WTC11 (cell line): ENCODE data around the gene ATXN2L. TPM values are rescaled to one million over a fixed set of nuclear protein-coding genes. Genes with fewer than 3 reads are reported as not detected.

Source experiments
- ATF3 ChIP-seq: sonication (generic); formaldehyde crosslinking; conservative IDR thresholded peaks from 2 replicates; pipeline ENCODE4 v1.8.1; 2022; ENCODE audit warnings: mild to moderate bottlenecking, missing genetic modification reagents
- ATF6 ChIP-seq: sonication (generic); formaldehyde crosslinking; IDR thresholded peaks from 2 replicates; pipeline ENCODE4 v1.8.1; 2023; ENCODE audit warnings: mild to moderate bottlenecking, missing genetic modification reagents
- CREM ChIP-seq: sonication (generic); formaldehyde crosslinking; IDR thresholded peaks from 2 replicates; pipeline ENCODE4 v1.8.1; 2022; ENCODE audit warnings: mild to moderate bottlenecking, missing genetic modification reagents, moderate library complexity
- FOXJ3 ChIP-seq: sonication (generic); formaldehyde crosslinking; IDR thresholded peaks from 2 replicates; pipeline ENCODE4 v1.9.0; 2021; ENCODE audit warnings: missing genetic modification reagents, mild to moderate bottlenecking, borderline replicate concordance
- GTF2I ChIP-seq: fragments of 250-450 bp; sonication (Bioruptor Pico); conservative IDR thresholded peaks from 2 replicates; pipeline ENCODE4 v1.4.0; 2021; ENCODE audit warnings: mild to moderate bottlenecking
- HMGXB4 ChIP-seq: sonication (generic); formaldehyde crosslinking; IDR thresholded peaks from 2 replicates; pipeline ENCODE4 v1.8.1; 2023; ENCODE audit warnings: mild to moderate bottlenecking, moderate library complexity, missing genetic modification reagents
- IRF1 ChIP-seq: sonication (generic); formaldehyde crosslinking; IDR thresholded peaks from 2 replicates; pipeline ENCODE4 v1.8.0; 2023; ENCODE audit warnings: missing genetic modification reagents
- IRF2 ChIP-seq: sonication (generic); formaldehyde crosslinking; IDR thresholded peaks from 2 replicates; pipeline ENCODE4 v1.8.0; 2022; ENCODE audit warnings: low read depth, missing genetic modification reagents, borderline replicate concordance
- NR2C2 ChIP-seq: sonication (generic); formaldehyde crosslinking; IDR thresholded peaks from 2 replicates; pipeline ENCODE4 v1.8.0; 2022; ENCODE audit warnings: mild to moderate bottlenecking, missing genetic modification reagents
- OVOL2 ChIP-seq: fragments of 250-450 bp; sonication (Bioruptor Pico); IDR thresholded peaks from 2 replicates; pipeline ENCODE4 v1.9.0; 2021; ENCODE audit warnings: mild to moderate bottlenecking, borderline replicate concordance
- PREB ChIP-seq: sonication (generic); formaldehyde crosslinking; IDR thresholded peaks from 2 replicates; pipeline ENCODE4 v1.8.1; 2022; ENCODE audit warnings: mild to moderate bottlenecking, missing genetic modification reagents, moderate library complexity, borderline replicate concordance
- RELA ChIP-seq: sonication (generic); formaldehyde crosslinking; IDR thresholded peaks from 2 replicates; pipeline ENCODE4 v1.8.1; 2022; ENCODE audit warnings: missing genetic modification reagents, mild to moderate bottlenecking, borderline replicate concordance
- SMAD3 ChIP-seq: sonication (generic); formaldehyde crosslinking; IDR thresholded peaks from 2 replicates; pipeline ENCODE4 v1.8.0; 2022; ENCODE audit warnings: missing genetic modification reagents, mild to moderate bottlenecking, borderline replicate concordance
- TCF7 ChIP-seq: sonication (generic); formaldehyde crosslinking; IDR thresholded peaks from 2 replicates; pipeline ENCODE4 v1.8.0; 2022; ENCODE audit warnings: mild to moderate bottlenecking, low read depth, missing genetic modification reagents, moderate library complexity
- ZBTB21 ChIP-seq: sonication (generic); formaldehyde crosslinking; IDR thresholded peaks from 2 replicates; pipeline ENCODE4 v1.8.1; 2023; ENCODE audit warnings: mild to moderate bottlenecking, missing genetic modification reagents, borderline replicate concordance
- ZNF121 ChIP-seq: sonication (generic); formaldehyde crosslinking; IDR thresholded peaks from 2 replicates; pipeline ENCODE4 v1.8.0; 2023; ENCODE audit warnings: missing genetic modification reagents
- ZNF138 ChIP-seq: sonication (generic); formaldehyde crosslinking; conservative IDR thresholded peaks from 2 replicates; pipeline ENCODE4 v1.8.1; 2022; ENCODE audit warnings: mild to moderate bottlenecking, moderate library complexity, missing genetic modification reagents
- ZNF219 ChIP-seq: sonication (generic); formaldehyde crosslinking; IDR thresholded peaks from 2 replicates; pipeline ENCODE4 v1.8.0; 2023; ENCODE audit warnings: missing genetic modification reagents, mild to moderate bottlenecking, borderline replicate concordance
- ZSCAN18 ChIP-seq: fragments of 250-450 bp; sonication (Bioruptor Pico); IDR thresholded peaks from 2 replicates; pipeline ENCODE4 v2.1.2; 2022; ENCODE audit warnings: mild to moderate bottlenecking, moderate library complexity
- total RNA-seq: library from RNA; stranded (reverse); gene quantifications from 3 replicates; pipeline ENCODE4 v1.2.3, GENCODE V29; 2021
- TF ChIP-seq, protein P1 (sequence below): fragments of 250-450 bp; sonication (Bioruptor Pico); conservative IDR thresholded peaks from 2 replicates; pipeline ENCODE4 v1.9.0; 2021; ENCODE audit warnings: mild to moderate bottlenecking
- TF ChIP-seq, protein P2 (sequence below): sonication (generic); formaldehyde crosslinking; IDR thresholded peaks from 2 replicates; pipeline ENCODE4 v1.8.0; 2022; ENCODE audit warnings: missing genetic modification reagents
- TF ChIP-seq, protein P3 (sequence below): sonication (generic); formaldehyde crosslinking; IDR thresholded peaks from 2 replicates; pipeline ENCODE4 v1.8.1; 2022; ENCODE audit warnings: low read depth, mild to moderate bottlenecking, moderate library complexity, missing genetic modification reagents, borderline replicate concordance

The ATXN2L gene
- total RNA-seq, 1 experiment from 2014 or later = 243 TPM

DNA sequence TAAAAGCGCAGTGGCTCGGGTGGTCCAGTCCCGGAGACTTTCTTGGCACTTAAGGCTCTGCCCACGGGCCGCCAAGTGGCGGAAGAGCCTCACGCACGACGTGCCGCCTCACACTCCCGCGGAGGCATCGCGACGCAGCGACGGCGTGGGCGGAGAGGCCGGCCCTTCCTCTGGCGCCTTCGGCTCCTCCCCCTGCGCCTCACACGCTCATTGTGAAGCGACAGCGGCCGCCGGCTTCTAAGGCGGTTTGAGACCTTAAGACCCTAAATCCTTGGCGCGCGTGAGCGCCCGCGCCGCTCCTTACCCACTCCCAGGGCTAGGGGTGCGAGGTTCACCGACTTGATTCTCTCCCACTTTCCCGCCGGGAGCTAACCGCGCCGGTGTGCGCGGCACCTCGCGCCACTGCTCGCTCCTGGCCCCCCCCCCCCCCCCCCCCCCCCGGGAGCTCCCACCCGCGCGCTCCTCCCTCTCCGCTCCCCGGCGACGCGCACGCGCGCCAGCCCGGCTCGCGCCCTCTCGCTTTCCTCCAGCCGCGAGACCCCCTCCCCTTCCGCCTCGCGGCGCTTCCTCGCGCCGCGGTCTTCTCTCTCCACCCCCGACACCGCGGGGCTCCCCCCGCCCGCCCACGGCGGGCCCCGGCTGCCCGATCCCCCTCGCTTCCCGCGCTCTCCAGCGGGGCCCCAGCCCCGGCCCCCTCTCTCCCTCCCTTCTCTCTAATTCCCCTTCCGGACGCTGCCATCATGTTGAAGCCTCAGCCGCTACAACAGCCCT is at the start of gene ATXN2L (continued):
- TF ChIP-seq, protein P1, sequence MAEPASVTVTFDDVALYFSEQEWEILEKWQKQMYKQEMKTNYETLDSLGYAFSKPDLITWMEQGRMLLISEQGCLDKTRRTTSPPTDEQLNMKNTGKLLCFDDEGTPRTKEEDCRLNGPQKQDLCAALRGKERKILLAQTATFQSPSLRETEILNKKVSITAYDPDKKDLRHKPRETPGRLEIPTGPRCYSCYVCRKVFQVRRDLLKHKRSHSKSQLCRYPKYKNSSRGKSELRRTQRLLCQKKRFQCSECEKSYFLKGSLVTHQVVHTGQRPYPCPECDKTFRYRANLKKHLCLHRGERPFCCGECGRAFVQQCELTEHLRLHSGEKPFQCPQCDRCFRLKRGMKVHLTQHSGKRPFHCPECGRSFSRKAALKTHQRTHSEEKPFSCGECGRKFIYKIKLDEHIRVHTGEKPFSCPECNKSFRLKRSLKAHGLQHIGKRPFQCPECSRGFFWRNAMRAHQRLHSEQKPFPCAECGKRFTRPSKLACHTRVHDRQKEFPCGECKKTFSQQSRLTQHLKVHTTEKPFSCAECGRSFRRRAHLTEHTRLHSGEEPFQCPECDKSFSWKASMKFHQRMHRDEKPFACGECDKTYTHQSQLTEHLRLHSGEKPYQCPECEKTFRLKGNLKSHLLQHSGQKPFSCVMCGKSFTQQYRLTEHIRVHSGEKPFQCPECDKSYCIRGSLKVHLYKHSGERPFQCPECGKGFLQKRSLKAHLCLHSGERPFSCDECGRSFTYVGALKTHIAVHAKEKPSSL (CRISPR knock-in tag) = no peak
- 0 out of 2 replicates have a peak, but pooled peaks have one; percentile 51 for TF ChIP-seq ZBTB21
- TF ChIP-seq NR2C2 = no peak
- TF ChIP-seq ZSCAN18 (CRISPR knock-in tag) = no peak
- no peak for TF ChIP-seq FOXJ3
- TF ChIP-seq PREB = no peak; the same call in 1 of the 2 replicates
- TF ChIP-seq ATF6 = no peak
- no peak for TF ChIP-seq ATF3
- TF ChIP-seq ZNF219 (CRISPR knock-in tag) = 0 out of 2 replicates have a peak, but pooled peaks have one; percentile 38
- TF ChIP-seq ZNF138 = no peak; the same call in 1 of the 2 replicates
- TF ChIP-seq RELA (CRISPR knock-in tag) = no peak
- TF ChIP-seq OVOL2 (CRISPR knock-in tag) = no peak
- peak; percentile 59; the same call in 1 of the 2 replicates for TF ChIP-seq HMGXB4
- no peak for TF ChIP-seq SMAD3 (CRISPR knock-in tag)
- TF ChIP-seq CREM = peak; percentile 85
- peak; percentile 75; the same call in 1 of the 2 replicates for TF ChIP-seq TCF7 (CRISPR knock-in tag)
- 0 out of 2 replicates have a peak, but pooled peaks have one; percentile 11 for TF ChIP-seq ZNF121 (CRISPR knock-in tag)
- TF ChIP-seq, protein P2, sequence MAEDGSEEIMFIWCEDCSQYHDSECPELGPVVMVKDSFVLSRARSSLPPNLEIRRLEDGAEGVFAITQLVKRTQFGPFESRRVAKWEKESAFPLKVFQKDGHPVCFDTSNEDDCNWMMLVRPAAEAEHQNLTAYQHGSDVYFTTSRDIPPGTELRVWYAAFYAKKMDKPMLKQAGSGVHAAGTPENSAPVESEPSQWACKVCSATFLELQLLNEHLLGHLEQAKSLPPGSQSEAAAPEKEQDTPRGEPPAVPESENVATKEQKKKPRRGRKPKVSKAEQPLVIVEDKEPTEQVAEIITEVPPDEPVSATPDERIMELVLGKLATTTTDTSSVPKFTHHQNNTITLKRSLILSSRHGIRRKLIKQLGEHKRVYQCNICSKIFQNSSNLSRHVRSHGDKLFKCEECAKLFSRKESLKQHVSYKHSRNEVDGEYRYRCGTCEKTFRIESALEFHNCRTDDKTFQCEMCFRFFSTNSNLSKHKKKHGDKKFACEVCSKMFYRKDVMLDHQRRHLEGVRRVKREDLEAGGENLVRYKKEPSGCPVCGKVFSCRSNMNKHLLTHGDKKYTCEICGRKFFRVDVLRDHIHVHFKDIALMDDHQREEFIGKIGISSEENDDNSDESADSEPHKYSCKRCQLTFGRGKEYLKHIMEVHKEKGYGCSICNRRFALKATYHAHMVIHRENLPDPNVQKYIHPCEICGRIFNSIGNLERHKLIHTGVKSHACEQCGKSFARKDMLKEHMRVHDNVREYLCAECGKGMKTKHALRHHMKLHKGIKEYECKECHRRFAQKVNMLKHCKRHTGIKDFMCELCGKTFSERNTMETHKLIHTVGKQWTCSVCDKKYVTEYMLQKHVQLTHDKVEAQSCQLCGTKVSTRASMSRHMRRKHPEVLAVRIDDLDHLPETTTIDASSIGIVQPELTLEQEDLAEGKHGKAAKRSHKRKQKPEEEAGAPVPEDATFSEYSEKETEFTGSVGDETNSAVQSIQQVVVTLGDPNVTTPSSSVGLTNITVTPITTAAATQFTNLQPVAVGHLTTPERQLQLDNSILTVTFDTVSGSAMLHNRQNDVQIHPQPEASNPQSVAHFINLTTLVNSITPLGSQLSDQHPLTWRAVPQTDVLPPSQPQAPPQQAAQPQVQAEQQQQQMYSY (CRISPR knock-in tag) = no peak
- TF ChIP-seq, protein P3, sequence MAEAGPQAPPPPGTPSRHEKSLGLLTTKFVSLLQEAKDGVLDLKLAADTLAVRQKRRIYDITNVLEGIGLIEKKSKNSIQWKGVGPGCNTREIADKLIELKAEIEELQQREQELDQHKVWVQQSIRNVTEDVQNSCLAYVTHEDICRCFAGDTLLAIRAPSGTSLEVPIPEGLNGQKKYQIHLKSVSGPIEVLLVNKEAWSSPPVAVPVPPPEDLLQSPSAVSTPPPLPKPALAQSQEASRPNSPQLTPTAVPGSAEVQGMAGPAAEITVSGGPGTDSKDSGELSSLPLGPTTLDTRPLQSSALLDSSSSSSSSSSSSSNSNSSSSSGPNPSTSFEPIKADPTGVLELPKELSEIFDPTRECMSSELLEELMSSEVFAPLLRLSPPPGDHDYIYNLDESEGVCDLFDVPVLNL (CRISPR knock-in tag) = no peak
- no peak for TF ChIP-seq IRF2 (CRISPR knock-in tag)
- peak; percentile 62; the same call in 1 of the 2 replicates for TF ChIP-seq IRF1
- TF ChIP-seq GTF2I (CRISPR knock-in tag) = no peak
